DND-41 (cell line): ENCODE results near the gene ST6GALNAC5.

Experiments
- ATAC-seq: fragments of 200-7000 bp; cut with Tn5 transposase; 3 replicates; pipeline ENCODE4 v1.9.1; 2021; ENCODE audit warnings: low read depth; ENCODE audit not compliant: insufficient read depth
- DNase-seq: peaks from one replicate; pipeline ENCODE4 v3.0.0-alpha.2; 2020
- H2AFZ ChIP-seq: 2 replicates; pipeline ENCODE4 v1.6.0; 2012; ENCODE audit warnings: low read depth, low read length
- H3K27ac ChIP-seq: 2 replicates; pipeline ENCODE4 v1.5.1; 2012; ENCODE audit warnings: low read length, inconsistent platforms
- H3K27me3 ChIP-seq: fragments of 200-600 bp; sonication (generic); 2 replicates; pipeline ENCODE4 v1.6.0; 2012; ENCODE audit warnings: low read length, mild to moderate bottlenecking, inconsistent platforms; ENCODE audit not compliant: insufficient read depth, poor library complexity
- H3K36me3 ChIP-seq: 2 replicates; pipeline ENCODE4 v1.5.1; 2012; ENCODE audit warnings: low read length, inconsistent platforms; ENCODE audit not compliant: insufficient read depth
- H3K4me1 ChIP-seq: 2 replicates; pipeline ENCODE4 v1.5.1; 2012; ENCODE audit warnings: mild to moderate bottlenecking, low read length; ENCODE audit not compliant: insufficient read depth
- H3K4me2 ChIP-seq: 2 replicates; pipeline ENCODE4 v1.6.0; 2012; ENCODE audit warnings: mild to moderate bottlenecking, moderate library complexity, low read length, inconsistent platforms; ENCODE audit not compliant: insufficient read depth
- H3K4me3 ChIP-seq, 2 experiments: fragments of 200-600 bp in 1 of 2; shearing (Covaris generic) in 1 of 2; 2 replicates each; pipeline ENCODE4 v1.5.1; 2012 to 2016; ENCODE audit warnings: inconsistent platforms in 2 of 2, low read length in 2 of 2, mild to moderate bottlenecking in 2 of 2, low read depth in 1 of 2, moderate library complexity in 1 of 2
- H3K79me2 ChIP-seq: 2 replicates; pipeline ENCODE4 v1.6.0; 2012; ENCODE audit warnings: low read length, inconsistent platforms; ENCODE audit not compliant: insufficient read depth
- H3K9ac ChIP-seq: 2 replicates; pipeline ENCODE4 v1.6.0; 2012; ENCODE audit warnings: low read depth, mild to moderate bottlenecking, inconsistent platforms, low read length, moderate library complexity
- H3K9me3 ChIP-seq: 2 replicates; pipeline ENCODE4 v1.5.1; 2012; ENCODE audit warnings: low read length, moderate library complexity, mild to moderate bottlenecking, inconsistent platforms; ENCODE audit not compliant: insufficient read depth, severe bottlenecking
- H4K20me1 ChIP-seq: 2 replicates; pipeline ENCODE4 v1.6.0; 2012; ENCODE audit warnings: low read length; ENCODE audit not compliant: insufficient read depth
- CTCF ChIP-seq: IDR thresholded peaks from 2 replicates; pipeline ENCODE4 v1.5.1; 2012; ENCODE audit warnings: borderline replicate concordance, low read length, moderate library complexity, mild to moderate bottlenecking; ENCODE audit not compliant: poor library complexity, severe bottlenecking; ENCODE audit errors: extremely low read depth
- EZH2 ChIP-seq: IDR thresholded peaks from 3 replicates; pipeline ENCODE4 v1.6.1; 2012; ENCODE audit warnings: borderline replicate concordance, low read depth, mild to moderate bottlenecking, moderate library complexity, low read length, inconsistent platforms; ENCODE audit not compliant: severe bottlenecking

The ST6GALNAC5 gene

GRCh38 chr1:76919085-76919484, 51.8 kb downstream of the ST6GALNAC5 start:
- H3K4me2 ChIP-seq, result no peak overlapping the region
- DNase-seq, result no peak
- no peak overlapping the region for H3K4me3 ChIP-seq
- no peaks in the 10 kb centered on the region for H4K20me1 ChIP-seq
- no peak overlapping the region for H3K27ac ChIP-seq
- H3K4me1 ChIP-seq, result no peaks in the 10 kb centered on the region
- peaks cover 4% of the 10 kb centered on the region for H3K27me3 ChIP-seq
- H2AFZ ChIP-seq, result no peak overlapping the region
- ATAC-seq, result no peak
- TF ChIP-seq CTCF (no peak), EZH2 (no peak)
- H3K79me2 ChIP-seq, result no peaks in the 10 kb centered on the region
- H3K9ac ChIP-seq, result no peak overlapping the region
- no peaks in the 10 kb centered on the region for H3K9me3 ChIP-seq
- no peaks in the 10 kb centered on the region for H3K36me3 ChIP-seq

- Histone ChIP-seq H3K27ac (no peak overlapping the region), H4K20me1 (no peaks in the 10 kb centered on the region), H3K9me3 (no peaks in the 10 kb centered on the region), H3K79me2 (no peaks in the 10 kb centered on the region), H3K36me3 (no peaks in the 10 kb centered on the region), H3K9ac (no peak overlapping the region), H3K27me3 (peaks cover 4% of the 10 kb centered on the region), H3K4me1 (no peaks in the 10 kb centered on the region), H3K4me2 (no peak overlapping the region), H2AFZ (no peak overlapping the region), H3K4me3 (no peak overlapping the region)
- no peak for ATAC-seq
- DNase-seq, result no peak
- no peak for TF ChIP-seq EZH2
- no peak for TF ChIP-seq CTCF
Measured at GRCh38 chr1:76921590-76921989, 54.3 kb downstream of the ST6GALNAC5 start.

- H3K27ac ChIP-seq, result no peak overlapping the region
- no peaks in the 10 kb centered on the region for H4K20me1 ChIP-seq
- H3K4me1 ChIP-seq, result no peaks in the 10 kb centered on the region
- no peak overlapping the region for H3K4me3 ChIP-seq
- DNase-seq (no peak), ATAC-seq (no peak)
- H3K9me3 ChIP-seq, result no peaks in the 10 kb centered on the region
- no peak for TF ChIP-seq CTCF
- TF ChIP-seq EZH2, result no peak
- peaks cover 4% of the 10 kb centered on the region for H3K27me3 ChIP-seq
- H3K79me2 ChIP-seq, result no peaks in the 10 kb centered on the region
- no peak overlapping the region for H3K9ac ChIP-seq
- no peak overlapping the region for H2AFZ ChIP-seq
- no peaks in the 10 kb centered on the region for H3K36me3 ChIP-seq
- H3K4me2 ChIP-seq, result no peak overlapping the region
Measured at GRCh38 chr1:76925825-76926224, 58.5 kb downstream of the ST6GALNAC5 start.

GRCh38 chr1:76928522-76928921, 61.2 kb downstream of the ST6GALNAC5 start:
- Histone ChIP-seq H2AFZ (no peak overlapping the region), H3K4me3 (no peak overlapping the region), H3K27ac (no peak overlapping the region), H3K4me1 (no peaks in the 10 kb centered on the region), H3K36me3 (no peaks in the 10 kb centered on the region), H3K9me3 (no peaks in the 10 kb centered on the region), H3K4me2 (no peak overlapping the region), H4K20me1 (no peaks in the 10 kb centered on the region), H3K9ac (no peak overlapping the region), H3K27me3 (peaks cover 4% of the 10 kb centered on the region), H3K79me2 (no peaks in the 10 kb centered on the region)
- ATAC-seq, result no peak
- DNase-seq, result no peak
- TF ChIP-seq EZH2 (no peak), CTCF (no peak)
